Subcutaneous preadipocyte (primary cell): ENCODE results near the gene MASP1. TPM values are rescaled to one million over a fixed set of nuclear protein-coding genes. Genes with fewer than 3 reads are reported as not detected.

Experiments
- total RNA-seq: library from RNA; depleted of rRNA; stranded (reverse); fragments of >200 nt; gene quantifications from 2 replicates; pipeline ENCODE4 v1.2.3, GENCODE V29; 2012

The MASP1 gene, protein sequence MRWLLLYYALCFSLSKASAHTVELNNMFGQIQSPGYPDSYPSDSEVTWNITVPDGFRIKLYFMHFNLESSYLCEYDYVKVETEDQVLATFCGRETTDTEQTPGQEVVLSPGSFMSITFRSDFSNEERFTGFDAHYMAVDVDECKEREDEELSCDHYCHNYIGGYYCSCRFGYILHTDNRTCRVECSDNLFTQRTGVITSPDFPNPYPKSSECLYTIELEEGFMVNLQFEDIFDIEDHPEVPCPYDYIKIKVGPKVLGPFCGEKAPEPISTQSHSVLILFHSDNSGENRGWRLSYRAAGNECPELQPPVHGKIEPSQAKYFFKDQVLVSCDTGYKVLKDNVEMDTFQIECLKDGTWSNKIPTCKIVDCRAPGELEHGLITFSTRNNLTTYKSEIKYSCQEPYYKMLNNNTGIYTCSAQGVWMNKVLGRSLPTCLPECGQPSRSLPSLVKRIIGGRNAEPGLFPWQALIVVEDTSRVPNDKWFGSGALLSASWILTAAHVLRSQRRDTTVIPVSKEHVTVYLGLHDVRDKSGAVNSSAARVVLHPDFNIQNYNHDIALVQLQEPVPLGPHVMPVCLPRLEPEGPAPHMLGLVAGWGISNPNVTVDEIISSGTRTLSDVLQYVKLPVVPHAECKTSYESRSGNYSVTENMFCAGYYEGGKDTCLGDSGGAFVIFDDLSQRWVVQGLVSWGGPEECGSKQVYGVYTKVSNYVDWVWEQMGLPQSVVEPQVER
- total RNA-seq, result 3.7 and 7.0 TPM in 2 replicates

DNA sequence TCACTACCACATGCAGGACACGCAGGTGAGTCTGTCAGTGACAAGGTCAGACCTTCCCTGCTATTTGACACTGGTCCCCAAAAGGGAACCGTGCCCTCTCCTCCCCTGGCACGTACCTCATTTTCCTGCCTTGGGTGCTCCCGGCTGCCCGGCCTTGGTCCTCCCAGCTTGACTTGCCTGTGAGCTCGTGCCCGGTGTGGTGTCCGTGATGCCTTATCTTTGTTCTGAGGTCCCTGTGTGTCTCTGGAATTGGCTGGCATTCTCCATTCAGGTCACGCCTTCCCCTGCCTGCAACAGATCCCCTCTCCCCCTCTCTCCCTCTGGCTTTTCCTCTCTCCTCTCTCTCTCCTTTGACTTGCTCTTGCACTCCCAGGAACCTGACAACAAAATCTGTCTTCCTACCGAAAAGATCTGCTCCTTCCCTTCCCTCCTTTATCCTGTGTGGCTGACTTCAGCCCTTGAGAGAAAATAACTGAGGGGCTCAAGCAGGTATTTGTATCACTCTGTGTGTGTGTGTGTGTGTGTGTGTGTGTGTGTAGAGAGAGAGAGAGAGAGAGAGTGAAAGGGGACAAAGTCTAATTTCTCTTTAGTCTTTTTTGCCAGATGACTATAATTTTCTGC lies at the start of gene MASP1:
TSS of gene MASP1 (minus strand) at position 226 of the 621 bp plus-strand sequence. CDS start at position 121, 105 bp downstream.

DNA sequence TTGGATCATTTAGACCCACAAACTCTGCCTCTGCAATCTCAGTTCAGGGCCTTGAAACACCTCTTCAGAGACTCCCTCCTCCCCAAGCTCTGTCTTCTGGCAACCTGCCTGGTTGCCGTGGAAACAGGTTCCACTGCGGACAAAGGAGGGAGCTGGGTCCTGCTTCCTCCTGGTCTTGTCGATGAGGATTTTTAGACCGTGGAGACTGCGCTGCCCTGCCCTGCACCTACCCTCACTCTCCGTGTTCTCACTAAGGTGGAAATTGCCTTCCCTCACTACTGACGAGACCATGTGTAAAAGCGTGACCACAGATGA lies 94.2 kb downstream of the MASP1 start, which contains the start of gene RTP1:
TSS of gene RTP1 (plus strand) at position 152 of the 315 bp plus-strand sequence. CDS start at position 182, 30 bp downstream.

Other genes with a start within 250 kb of the MASP1 start
- gene RPL39L, start 152.2 kb downstream of the MASP1 start, total RNA-seq, result 25.2 and 28.7 TPM in 2 replicates
- gene RTP1, start 94.3 kb downstream of the MASP1 start, total RNA-seq, result not detected in 2 replicates
- 0.20 and 1.1 TPM in 2 replicates for gene RTP4, start 76.6 kb upstream of the MASP1 start, total RNA-seq